Hepatocyte (in vitro differentiated cells): ENCODE measurements around the gene HMMR.

Experiments
- CTCF ChIP-seq: fragments of 200-600 bp; sonication (generic); IDR thresholded peaks from 2 replicates; pipeline ENCODE4 v1.5.1; 2016; ENCODE audit warnings: antibody characterized with exemption, mild to moderate bottlenecking; ENCODE audit not compliant: poor library complexity
- EZH2 ChIP-seq: fragments of 200-600 bp; sonication (generic); IDR thresholded peaks from 2 replicates; pipeline ENCODE4 v1.6.1; 2016; ENCODE audit warnings: antibody characterized with exemption, mild to moderate bottlenecking, borderline replicate concordance

GRCh38 chr5:163459462-163459818 lies 992 bp upstream of the HMMR start:
- no peak for TF ChIP-seq CTCF
- TF ChIP-seq EZH2: no peak
